ENCODE measurements around the gene POU5F1. TPM values are rescaled to one million over a fixed set of nuclear protein-coding genes. Genes with fewer than 3 reads are reported as not detected.
"Not testable (repeated sequence)": the region's sequence is repeated elsewhere in the genome, so short reads cannot be mapped to it uniquely, and the experiment has no call there.

POU5F1 gene
- polyA plus RNA-seq, 3 donors: 0.20 TPM; not detected in 2

DNA sequence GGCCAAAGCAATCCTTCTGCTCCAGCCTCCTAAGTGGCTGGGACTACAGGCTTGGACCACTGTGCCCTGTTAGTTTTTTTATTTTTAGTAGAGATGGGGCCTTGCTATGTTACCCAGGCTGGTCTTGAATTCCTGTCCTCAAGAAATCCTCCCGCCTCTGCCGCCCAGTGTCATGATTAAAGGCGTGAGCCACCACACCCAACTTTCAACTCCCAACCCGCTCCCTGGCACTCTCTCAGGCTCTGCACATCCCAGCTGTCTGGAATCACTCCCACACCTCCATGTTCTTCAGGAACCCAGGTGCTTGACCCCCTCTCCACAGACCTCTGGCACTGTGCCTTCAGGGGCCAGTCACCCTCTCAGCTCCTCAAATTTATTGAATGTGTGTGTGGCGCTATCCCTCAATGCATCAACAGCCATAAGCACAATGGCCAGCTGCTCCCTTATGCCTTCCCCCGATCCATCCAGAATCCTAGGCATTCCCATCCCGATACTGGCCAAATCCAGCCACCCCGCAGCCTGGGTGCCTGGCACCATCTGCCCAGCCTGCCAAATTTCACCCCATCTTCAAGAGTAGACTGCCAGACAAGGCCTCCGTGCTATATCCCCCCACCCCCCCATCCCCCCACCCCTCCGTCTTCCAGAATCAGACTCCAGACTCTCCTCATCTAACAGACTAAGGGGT is 647 bp upstream of the POU5F1 start:
- H3K4me3 Mint-ChIP-seq: no peak overlapping the region
- DNase-seq: no peak
- H2AFZ ChIP-seq (ENCODE audit: insufficient read depth, low read depth, low read length, poor library complexity, severe bottlenecking): no peak overlapping the region
- H3K9me3 ChIP-seq (replicated peaks in 1 of 2; ENCODE audit: control insufficient read depth in 1 of 2, insufficient read depth in 1 of 2, low read length in 2 of 2): no peaks in the 10 kb centered on the region
- H4K20me1 ChIP-seq (ENCODE audit: insufficient read depth, low read length): no peaks in the 10 kb centered on the region
- no peak overlapping the region for H3K4me2 ChIP-seq (replicated peaks; ENCODE audit: extremely low read depth, low read length, poor library complexity, severe bottlenecking)
- no peaks in the 10 kb centered on the region for H3K79me2 ChIP-seq (ENCODE audit: insufficient read depth, low read length)
- H3K4me1 ChIP-seq (ENCODE audit: control insufficient read depth in 1 of 2, insufficient read depth in 2 of 2, low read length in 2 of 2): no peaks in the 10 kb centered on the region
- H3K4me1 Mint-ChIP-seq: no peaks in the 10 kb centered on the region
- 97% methylated on average over 9 of the region's 10 CpGs for WGBS (ENCODE audit: insufficient coverage)
- no peaks in the 10 kb centered on the region for H3K9me3 Mint-ChIP-seq
- H3K27me3 ChIP-seq (ENCODE audit: control insufficient read depth in 2 of 2, insufficient read depth in 2 of 2, low read length in 2 of 2): no peaks in the 10 kb centered on the region
- H3K27ac Mint-ChIP-seq: no peak overlapping the region
- TF ChIP-seq CTCF (IDR thresholded peaks at IDR 0.05): no peak
- H3K36me3 ChIP-seq (replicated peaks in 1 of 2; ENCODE audit: control insufficient read depth in 1 of 2, insufficient read depth in 2 of 2, low read length in 2 of 2): no peaks in the 10 kb centered on the region
- H3K27ac ChIP-seq (ENCODE audit: low read depth in 1 of 2, low read length in 2 of 2): no peak overlapping the region
- H3K9ac ChIP-seq (ENCODE audit: insufficient read depth, low read length, poor library complexity, severe bottlenecking): no peak overlapping the region
- H3K36me3 Mint-ChIP-seq: no peaks in the 10 kb centered on the region
- H3K27me3 Mint-ChIP-seq (ENCODE audit: low read depth in 3 of 3): no peaks in the 10 kb centered on the region
- no peak overlapping the region for H3K4me3 ChIP-seq (replicated peaks in 1 of 3; ENCODE audit: low read depth in 2 of 3, low read length in 3 of 3)
- intact Hi-C loops (cut with micrococcal nuclease): no loop called here

DNA sequence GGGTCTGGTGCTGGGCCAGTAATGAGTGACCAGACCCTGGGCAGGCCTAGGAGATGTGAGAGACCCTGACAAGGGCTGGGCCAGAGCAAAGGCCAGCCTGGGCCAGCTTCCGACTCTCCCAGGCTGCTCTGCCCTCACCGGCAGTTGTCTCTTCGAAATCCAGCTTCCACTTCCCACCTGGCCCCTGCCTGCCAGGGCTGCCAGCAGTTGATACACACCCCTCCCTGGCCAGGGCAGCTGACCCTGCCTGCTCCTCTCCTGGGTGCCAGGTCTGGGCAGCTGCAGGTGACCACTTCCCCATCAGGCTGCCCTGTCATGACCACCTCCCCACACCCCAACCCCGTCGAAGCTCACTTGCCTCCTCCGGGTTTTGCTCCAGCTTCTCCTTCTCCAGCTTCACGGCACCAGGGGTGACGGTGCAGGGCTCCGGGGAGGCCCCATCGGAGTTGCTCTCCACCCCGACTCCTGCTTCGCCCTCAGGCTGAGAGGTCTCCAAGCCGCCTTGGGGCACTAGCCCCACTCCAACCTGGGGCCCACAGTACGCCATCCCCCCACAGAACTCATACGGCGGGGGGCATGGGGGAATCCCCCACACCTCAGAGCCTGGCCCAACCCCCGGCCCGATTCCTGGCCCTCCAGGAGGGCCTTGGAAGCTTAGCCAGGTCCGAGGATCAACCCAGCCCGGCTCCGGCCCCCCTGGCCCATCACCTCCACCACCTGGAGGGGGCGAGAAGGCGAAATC is 453 bp downstream of the POU5F1 start:
- WGBS (ENCODE audit: insufficient coverage): 84% methylated on average over 10 of the region's 23 CpGs
- intact Hi-C loops (cut with micrococcal nuclease); H3K27ac Mint-ChIP-seq; H3K9ac ChIP-seq (ENCODE audit: insufficient read depth, low read length, poor library complexity, severe bottlenecking); H3K27ac ChIP-seq (ENCODE audit: low read depth in 1 of 2, low read length in 2 of 2); H3K36me3 ChIP-seq (replicated peaks in 1 of 2; ENCODE audit: control insufficient read depth in 1 of 2, insufficient read depth in 2 of 2, low read length in 2 of 2); H4K20me1 ChIP-seq (ENCODE audit: insufficient read depth, low read length); H3K4me2 ChIP-seq (replicated peaks; ENCODE audit: extremely low read depth, low read length, poor library complexity, severe bottlenecking); H2AFZ ChIP-seq (ENCODE audit: insufficient read depth, low read depth, low read length, poor library complexity, severe bottlenecking); H3K9me3 ChIP-seq (replicated peaks in 1 of 2; ENCODE audit: control insufficient read depth in 1 of 2, insufficient read depth in 1 of 2, low read length in 2 of 2); H3K79me2 ChIP-seq (ENCODE audit: insufficient read depth, low read length); H3K4me1 ChIP-seq (ENCODE audit: control insufficient read depth in 1 of 2, insufficient read depth in 2 of 2, low read length in 2 of 2); H3K36me3 Mint-ChIP-seq; H3K4me1 Mint-ChIP-seq; H3K4me3 Mint-ChIP-seq; DNase-seq; H3K27me3 Mint-ChIP-seq (ENCODE audit: low read depth in 3 of 3); H3K9me3 Mint-ChIP-seq; H3K4me3 ChIP-seq (replicated peaks in 1 of 3; ENCODE audit: low read depth in 2 of 3, low read length in 3 of 3); H3K27me3 ChIP-seq (ENCODE audit: control insufficient read depth in 2 of 2, insufficient read depth in 2 of 2, low read length in 2 of 2): not testable (repeated sequence)
